Stimulated activated CD4-positive, alpha-beta T cell treated with anti-CD3 and anti-CD28 coated beads, Interleukin-12 subunit alpha, Interleukin-12 subunit beta, amount 100 ng/mL, for 24 hours (primary cell): ENCODE measurements around the gene CDHR4.
"Not testable (repeated sequence)": the region's sequence is repeated elsewhere in the genome, so short reads cannot be mapped to it uniquely, and the experiment has no call there.

ENCODE experiments used
- DNase-seq, 2 experiments: peaks; one replicate each; pipeline ENCODE4 v3.0.0-alpha.2; 2020; ENCODE audit warnings: low read depth in 2 of 2

Gene CDHR4, protein sequence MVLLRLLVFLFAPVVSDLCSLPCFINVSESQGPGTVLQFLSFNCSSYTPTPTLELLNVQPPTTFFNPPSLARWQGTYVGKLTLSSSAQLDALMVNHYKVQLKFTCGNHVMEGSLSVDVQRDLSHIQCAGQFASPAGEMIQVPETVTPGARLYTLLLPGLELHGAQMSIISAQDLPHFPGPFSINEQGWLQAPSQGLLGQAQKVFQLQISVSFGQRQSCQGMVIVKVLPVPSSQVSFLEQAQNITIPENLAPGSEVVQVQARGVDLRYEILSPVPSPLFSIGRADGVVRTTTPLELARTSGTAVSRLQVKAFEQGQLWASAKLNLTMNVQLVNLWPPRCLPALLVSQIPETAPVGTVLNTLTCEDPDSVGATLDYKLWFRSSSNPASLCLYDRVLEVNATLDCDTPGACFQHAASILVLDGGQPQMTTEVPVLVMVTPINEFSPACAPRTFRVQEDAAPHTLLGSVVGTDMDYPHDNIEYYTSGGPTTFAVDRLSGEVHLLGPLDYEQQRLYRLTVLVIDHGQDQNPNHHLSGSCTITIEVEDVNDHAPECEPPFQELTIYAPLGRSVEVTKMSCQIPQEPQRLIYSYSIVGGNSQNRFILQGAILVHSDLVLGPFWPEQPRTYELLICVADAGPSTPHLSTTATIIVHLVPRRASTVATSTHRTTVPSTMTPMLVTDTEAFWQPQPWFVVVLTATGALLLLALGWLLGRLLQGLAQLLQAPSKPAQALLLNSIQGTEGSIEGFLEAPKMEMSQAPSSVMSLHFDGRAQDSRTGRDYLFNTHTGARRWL

GRCh38 chr3:49799761-49800160, at the start of gene CDHR4:
Gene CDHR4, minus strand, starts transcription at chr3:49799873. Its CDS starts 61 bp downstream, at chr3:49799812.
- no peak for DNase-seq

- DNase-seq, result no peak
Measured at GRCh38 chr3:49845694-49846093, 46.0 kb upstream of the CDHR4 start.

- DNase-seq, result no peak
Measured at GRCh38 chr3:49844464-49845183, 45.0 kb upstream of the CDHR4 start.

- DNase-seq, result no peak
Measured at GRCh38 chr3:49842843-49843517, 43.3 kb upstream of the CDHR4 start.

DNA sequence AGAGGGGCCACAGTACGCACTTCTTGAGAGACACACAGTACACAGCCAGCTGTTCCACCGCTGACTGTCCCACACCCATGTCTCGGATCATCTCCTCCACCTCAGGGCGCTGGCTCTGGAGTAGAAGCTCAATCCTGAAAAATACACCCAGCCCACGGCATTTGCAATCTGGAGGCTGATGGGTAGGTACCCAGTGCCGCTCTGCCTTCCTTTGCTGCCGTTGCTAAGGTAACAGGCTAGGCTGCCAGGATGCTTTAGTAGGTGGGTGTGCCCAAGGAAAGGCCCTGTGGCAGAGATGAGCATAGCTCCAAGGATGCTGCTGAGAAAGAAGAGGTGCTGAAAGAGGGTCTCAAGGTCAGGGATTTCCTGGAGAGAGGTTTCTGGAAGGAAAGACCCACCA, 42.1 kb upstream of the CDHR4 start:
- no peak for DNase-seq

GRCh38 chr3:49841126-49841696, 41.5 kb upstream of the CDHR4 start:
- no peak for DNase-seq

DNA sequence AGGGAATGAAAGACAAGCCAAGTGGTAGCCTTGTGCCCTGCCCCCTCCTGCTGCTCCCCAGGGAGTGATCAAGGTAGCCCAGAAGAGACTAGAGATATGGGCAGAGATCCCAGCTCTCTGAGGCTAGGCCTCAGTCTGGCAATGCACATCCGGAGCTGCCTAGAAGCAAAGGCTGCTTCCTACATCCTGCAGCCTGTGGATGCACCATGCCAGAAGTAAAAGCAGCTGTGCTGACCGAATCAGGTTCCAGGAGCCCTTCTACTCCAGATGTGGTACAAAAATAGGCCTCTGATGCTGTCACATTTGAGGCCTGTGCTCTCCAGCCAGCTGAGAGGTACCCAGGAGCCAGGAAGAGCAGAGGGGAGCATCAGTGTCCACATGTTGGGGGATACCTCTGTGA, 40.7 kb upstream of the CDHR4 start:
- DNase-seq, result no peak

DNA sequence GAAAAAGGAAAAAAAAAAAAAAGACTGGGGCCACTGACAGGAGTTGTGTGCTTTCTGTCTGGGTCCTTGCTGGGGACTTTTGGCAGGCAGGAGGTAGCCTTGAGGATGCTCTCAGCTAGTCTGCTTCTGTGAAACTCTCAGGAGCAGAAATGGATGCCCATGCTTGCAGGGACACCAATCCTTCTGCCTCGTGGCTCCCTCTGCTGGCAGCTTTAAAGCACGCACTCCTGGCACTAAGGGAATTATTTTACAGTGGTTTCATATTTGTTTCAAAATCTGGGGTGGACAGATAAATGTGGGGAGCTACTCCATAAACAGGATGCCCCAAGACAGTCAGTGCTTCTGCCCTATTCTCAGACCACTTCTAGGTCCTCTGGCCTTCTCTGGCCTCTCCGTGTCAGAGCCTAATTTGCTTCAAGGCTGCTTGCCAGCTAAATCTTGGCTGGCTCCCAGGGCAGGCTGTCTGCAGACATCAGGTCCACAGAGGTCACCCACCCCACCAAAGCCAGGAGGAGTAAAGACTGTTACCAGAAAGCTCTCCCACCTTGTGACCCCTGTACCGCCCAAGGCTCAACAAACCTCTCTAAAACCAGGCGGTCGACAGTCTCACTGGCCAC, 39.6 kb upstream of the CDHR4 start:
- peak; percentile 58 to 71 for DNase-seq

GRCh38 chr3:49831341-49831740, 31.7 kb upstream of the CDHR4 start:
- DNase-seq, result no peak

- no peak for DNase-seq
Measured at GRCh38 chr3:49826016-49826415, 26.3 kb upstream of the CDHR4 start.

- not testable (repeated sequence) for DNase-seq
Measured at GRCh38 chr3:49823131-49823530, 23.5 kb upstream of the CDHR4 start.

DNA sequence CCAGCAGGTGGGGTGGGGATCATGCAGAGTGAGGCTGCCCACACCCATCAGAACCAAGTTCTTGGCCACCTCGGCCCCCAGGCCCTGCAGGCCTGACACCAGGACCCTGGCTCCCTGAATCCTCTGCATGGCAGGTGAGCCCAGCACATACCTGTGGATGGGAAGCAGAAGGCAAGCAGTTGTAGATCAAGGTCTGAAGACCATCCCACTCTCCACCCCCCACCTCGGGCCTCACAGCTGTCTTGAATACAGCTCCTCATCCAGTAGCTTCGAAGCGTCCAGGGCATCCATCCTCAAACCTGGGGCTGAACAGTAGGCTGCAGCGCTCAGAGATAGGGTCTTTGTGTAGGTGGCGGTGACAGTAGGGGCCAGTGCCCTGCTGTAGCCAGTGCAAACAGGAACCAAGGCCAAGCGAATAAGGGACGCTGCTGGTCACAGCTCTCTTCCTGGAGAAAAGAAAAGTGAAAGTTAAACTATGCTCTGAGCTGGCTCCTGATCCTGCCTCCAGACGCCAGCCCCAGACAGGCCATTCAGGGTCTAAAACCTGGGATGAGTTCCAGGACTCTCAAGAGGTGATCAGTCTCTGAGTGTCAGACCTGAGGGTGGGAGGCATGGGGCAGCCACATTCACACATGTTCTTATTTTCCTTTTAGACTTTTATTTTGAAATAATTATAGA, 14.0 kb upstream of the CDHR4 start, which contains the start of gene UBA7:
Gene UBA7, minus strand, starts transcription at position 457 of the 678 bp plus-strand sequence. Its CDS starts 166 bp downstream, at position 291.
- no peak for DNase-seq

GRCh38 chr3:49812916-49813496, 13.3 kb upstream of the CDHR4 start:
- no peak for DNase-seq

GRCh38 chr3:49807431-49808114, 7.9 kb upstream of the CDHR4 start:
- DNase-seq, result no peak

DNA sequence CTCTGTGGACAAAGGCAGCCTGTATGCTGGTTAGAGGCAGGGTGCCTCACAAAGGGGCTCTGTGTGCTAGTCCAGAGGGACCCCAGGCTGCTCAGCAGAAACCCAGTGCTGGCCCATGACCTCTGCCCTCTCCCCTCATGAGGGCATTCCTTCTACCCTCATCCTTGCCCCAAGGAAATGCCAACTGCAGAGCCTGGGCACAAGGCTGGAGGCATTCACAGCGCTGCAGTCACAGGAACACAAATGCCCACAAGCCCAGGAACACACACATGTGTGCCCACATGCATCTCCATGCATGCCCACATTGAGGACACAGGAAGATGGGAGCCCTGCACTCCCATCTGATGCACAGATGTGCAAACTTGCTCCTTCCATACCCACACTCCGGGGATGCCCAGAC, 7.2 kb upstream of the CDHR4 start:
- no peak for DNase-seq

DNA sequence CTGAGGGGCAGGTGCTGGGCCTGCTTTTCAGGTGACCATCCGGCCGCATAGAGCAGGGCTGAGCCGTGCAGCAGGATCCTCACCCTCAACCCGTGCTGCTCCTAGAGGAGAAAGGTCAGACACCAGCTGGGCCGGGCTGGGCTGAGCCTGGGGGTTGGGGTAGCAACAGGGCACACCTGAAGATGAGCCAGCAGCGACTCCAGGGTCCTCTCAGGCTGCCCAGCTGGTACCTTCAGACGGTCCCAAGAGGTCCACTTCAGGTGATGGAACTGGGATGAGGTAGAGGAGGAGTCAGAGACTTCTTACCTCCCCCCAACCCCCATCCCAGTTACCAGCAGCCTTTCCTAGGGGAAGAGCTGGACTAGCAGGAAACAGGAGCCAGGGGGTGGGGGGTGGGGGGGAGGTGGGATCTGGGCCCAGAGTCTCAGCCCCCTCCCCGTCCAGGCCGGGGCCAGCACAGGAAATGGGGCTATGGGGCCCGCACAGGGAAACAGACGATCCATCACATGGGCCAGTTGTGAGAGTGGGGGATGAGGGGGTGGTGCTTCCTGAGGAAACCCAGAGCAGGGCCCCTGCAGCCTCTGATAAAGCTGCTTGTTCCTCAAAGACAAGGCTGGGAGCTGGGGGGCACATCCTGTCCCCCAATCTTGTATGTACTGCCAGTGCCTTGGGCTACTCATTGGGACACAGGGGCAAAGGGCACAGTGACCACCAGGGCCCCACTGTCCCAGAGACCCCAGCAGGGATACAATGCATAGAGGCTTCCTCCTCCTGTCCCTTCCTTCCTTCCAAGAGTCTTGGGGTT, 6.4 kb upstream of the CDHR4 start:
- DNase-seq, result no peak

DNA sequence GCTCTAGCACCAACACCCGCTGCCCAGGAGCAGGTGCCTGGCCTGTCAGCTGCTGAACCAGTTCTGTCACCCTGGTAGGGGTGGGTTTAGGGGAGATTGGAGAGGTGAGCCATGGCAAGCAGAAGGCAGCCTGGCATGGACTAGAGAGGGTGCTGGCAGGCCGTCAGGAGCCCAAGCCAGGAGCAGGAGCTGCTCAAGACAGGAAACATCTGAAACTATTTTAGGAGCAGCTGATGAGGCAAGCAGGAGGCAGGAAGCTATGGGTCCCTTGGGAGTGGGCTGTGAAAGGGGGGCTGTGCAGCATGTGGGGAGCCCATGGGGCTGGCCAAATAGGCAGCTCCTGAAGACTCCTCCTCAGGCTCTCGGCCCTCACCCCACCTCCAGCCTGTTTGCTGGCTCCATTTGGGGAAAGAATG, 5.7 kb upstream of the CDHR4 start:
- DNase-seq, result no peak
